Measurements from ENCODE around the gene DUSP16.
A peak's percentile ranks its signal among the peaks of the same experiment; 100 is the strongest.

The DUSP16 gene

GRCh38 chr12:12562585-12563261 is at the start of gene DUSP16:
DUSP16 (minus strand) TSS chr12:12562863; CDS start chr12:12521098, 41,765 bp downstream.
- H3K4me1 ChIP-seq (ENCODE audit: control insufficient read depth, insufficient read depth, low read length): peaks cover 25% of the 10 kb centered on the region
- H3K36me3 ChIP-seq (ENCODE audit: control insufficient read depth, insufficient read depth, low read length): no peaks in the 10 kb centered on the region
- H3K27ac ChIP-seq (ENCODE audit: low read depth, low read length): peak within 1 kb of the TSS; percentile 87
- H3K9me3 ChIP-seq (ENCODE audit: control insufficient read depth, insufficient read depth, low read depth, low read length): peaks cover 12% of the 10 kb centered on the region
- H3K4me3 ChIP-seq (ENCODE audit: low read depth, low read length): peak within 1 kb of the TSS; percentile 81
- H3K27me3 ChIP-seq (ENCODE audit: control insufficient read depth, insufficient read depth, low read length): no peaks in the 10 kb centered on the region
- peak within 1 kb of the TSS; percentile 86 for H3K9ac ChIP-seq (ENCODE audit: low read length)

GRCh38 chr12:12612358-12612757 is 49.7 kb upstream of the DUSP16 start:
- H3K4me1 ChIP-seq (ENCODE audit: control insufficient read depth, insufficient read depth, low read length): peaks cover 5% of the 10 kb centered on the region
- no peaks in the 10 kb centered on the region for H3K9me3 ChIP-seq (ENCODE audit: control insufficient read depth, insufficient read depth, low read depth, low read length)
- peak overlapping the region; percentile 86 for H3K4me3 ChIP-seq (ENCODE audit: low read depth, low read length)
- no peaks in the 10 kb centered on the region for H3K27me3 ChIP-seq (ENCODE audit: control insufficient read depth, insufficient read depth, low read length)
- 0 out of 2 replicates have a peak, but pooled peaks cover 2% of the 10 kb centered on the region for H3K36me3 ChIP-seq (ENCODE audit: control insufficient read depth, insufficient read depth, low read length)
- H3K27ac ChIP-seq (ENCODE audit: low read depth, low read length): no peak overlapping the region
- peak overlapping the region; percentile 34 for H3K9ac ChIP-seq (ENCODE audit: low read length)

- Histone ChIP-seq H3K36me3 (ENCODE audit: control insufficient read depth, insufficient read depth, low read length) (0 out of 2 replicates have a peak, but pooled peaks cover 2% of the 10 kb centered on the region), H3K4me1 (ENCODE audit: control insufficient read depth, insufficient read depth, low read length) (peaks cover 11% of the 10 kb centered on the region), H3K4me3 (ENCODE audit: low read depth, low read length) (peak within 1 kb of the TSS; percentile 86), H3K9ac (ENCODE audit: low read length) (peak within 1 kb of the TSS; percentile 34), H3K27me3 (ENCODE audit: control insufficient read depth, insufficient read depth, low read length) (no peaks in the 10 kb centered on the region), H3K9me3 (ENCODE audit: control insufficient read depth, insufficient read depth, low read depth, low read length) (no peaks in the 10 kb centered on the region), H3K27ac (ENCODE audit: low read depth, low read length) (peak within 1 kb of the TSS; percentile 46; the same call in 1 of the 2 replicates)
Observed at GRCh38 chr12:12611512-12612306, 49.0 kb upstream of the DUSP16 start, which contains the start of gene CREBL2. CREBL2 (plus strand) TSS chr12:12611876; CDS start chr12:12612173, 297 bp downstream.

GRCh38 chr12:12610711-12611110 is 48.0 kb upstream of the DUSP16 start:
- no peak overlapping the region for H3K27ac ChIP-seq (ENCODE audit: low read depth, low read length)
- H3K27me3 ChIP-seq (ENCODE audit: control insufficient read depth, insufficient read depth, low read length): no peaks in the 10 kb centered on the region
- peak overlapping the region; percentile 86; the same call in 1 of the 2 replicates for H3K4me3 ChIP-seq (ENCODE audit: low read depth, low read length)
- 0 out of 2 replicates have a peak, but pooled peaks cover 2% of the 10 kb centered on the region for H3K36me3 ChIP-seq (ENCODE audit: control insufficient read depth, insufficient read depth, low read length)
- H3K9me3 ChIP-seq (ENCODE audit: control insufficient read depth, insufficient read depth, low read depth, low read length): no peaks in the 10 kb centered on the region
- H3K4me1 ChIP-seq (ENCODE audit: control insufficient read depth, insufficient read depth, low read length): peaks cover 14% of the 10 kb centered on the region
- no peak overlapping the region for H3K9ac ChIP-seq (ENCODE audit: low read length)

GRCh38 chr12:12609692-12610091 is 47.0 kb upstream of the DUSP16 start:
- H3K9ac ChIP-seq (ENCODE audit: low read length): no peak overlapping the region
- H3K9me3 ChIP-seq (ENCODE audit: control insufficient read depth, insufficient read depth, low read depth, low read length): no peaks in the 10 kb centered on the region
- no peaks in the 10 kb centered on the region for H3K27me3 ChIP-seq (ENCODE audit: control insufficient read depth, insufficient read depth, low read length)
- peaks cover 14% of the 10 kb centered on the region for H3K4me1 ChIP-seq (ENCODE audit: control insufficient read depth, insufficient read depth, low read length)
- H3K36me3 ChIP-seq (ENCODE audit: control insufficient read depth, insufficient read depth, low read length): no peaks in the 10 kb centered on the region
- no peak overlapping the region for H3K27ac ChIP-seq (ENCODE audit: low read depth, low read length)
- H3K4me3 ChIP-seq (ENCODE audit: low read depth, low read length): no peak overlapping the region

GRCh38 chr12:12608557-12608957 is 45.9 kb upstream of the DUSP16 start:
- no peaks in the 10 kb centered on the region for H3K36me3 ChIP-seq (ENCODE audit: control insufficient read depth, insufficient read depth, low read length)
- peaks cover 14% of the 10 kb centered on the region for H3K4me1 ChIP-seq (ENCODE audit: control insufficient read depth, insufficient read depth, low read length)
- H3K4me3 ChIP-seq (ENCODE audit: low read depth, low read length): no peak overlapping the region
- no peak overlapping the region for H3K9ac ChIP-seq (ENCODE audit: low read length)
- no peaks in the 10 kb centered on the region for H3K27me3 ChIP-seq (ENCODE audit: control insufficient read depth, insufficient read depth, low read length)
- H3K9me3 ChIP-seq (ENCODE audit: control insufficient read depth, insufficient read depth, low read depth, low read length): no peaks in the 10 kb centered on the region
- H3K27ac ChIP-seq (ENCODE audit: low read depth, low read length): no peak overlapping the region

GRCh38 chr12:12606781-12607589 is 44.3 kb upstream of the DUSP16 start:
- Histone ChIP-seq H3K36me3 (ENCODE audit: control insufficient read depth, insufficient read depth, low read length) (no peaks in the 10 kb centered on the region), H3K27me3 (ENCODE audit: control insufficient read depth, insufficient read depth, low read length) (no peaks in the 10 kb centered on the region), H3K27ac (ENCODE audit: low read depth, low read length) (no peak overlapping the region), H3K9me3 (ENCODE audit: control insufficient read depth, insufficient read depth, low read depth, low read length) (no peaks in the 10 kb centered on the region), H3K9ac (ENCODE audit: low read length) (no peak overlapping the region), H3K4me1 (ENCODE audit: control insufficient read depth, insufficient read depth, low read length) (peaks cover 11% of the 10 kb centered on the region), H3K4me3 (ENCODE audit: low read depth, low read length) (no peak overlapping the region)

GRCh38 chr12:12604740-12605139 is 42.1 kb upstream of the DUSP16 start:
- Histone ChIP-seq H3K4me1 (ENCODE audit: control insufficient read depth, insufficient read depth, low read length) (peaks cover 17% of the 10 kb centered on the region), H3K27me3 (ENCODE audit: control insufficient read depth, insufficient read depth, low read length) (no peaks in the 10 kb centered on the region), H3K9me3 (ENCODE audit: control insufficient read depth, insufficient read depth, low read depth, low read length) (no peaks in the 10 kb centered on the region), H3K9ac (ENCODE audit: low read length) (no peak overlapping the region), H3K36me3 (ENCODE audit: control insufficient read depth, insufficient read depth, low read length) (no peaks in the 10 kb centered on the region), H3K4me3 (ENCODE audit: low read depth, low read length) (no peak overlapping the region), H3K27ac (ENCODE audit: low read depth, low read length) (no peak overlapping the region)

- Histone ChIP-seq H3K9ac (ENCODE audit: low read length) (no peak overlapping the region), H3K36me3 (ENCODE audit: control insufficient read depth, insufficient read depth, low read length) (no peaks in the 10 kb centered on the region), H3K9me3 (ENCODE audit: control insufficient read depth, insufficient read depth, low read depth, low read length) (no peaks in the 10 kb centered on the region), H3K4me3 (ENCODE audit: low read depth, low read length) (no peak overlapping the region), H3K27me3 (ENCODE audit: control insufficient read depth, insufficient read depth, low read length) (no peaks in the 10 kb centered on the region), H3K4me1 (ENCODE audit: control insufficient read depth, insufficient read depth, low read length) (peaks cover 6% of the 10 kb centered on the region; the same call in 1 of the 2 replicates), H3K27ac (ENCODE audit: low read depth, low read length) (no peak overlapping the region)
Observed at GRCh38 chr12:12600659-12601058, 38.0 kb upstream of the DUSP16 start.

GRCh38 chr12:12599750-12600643 is 37.3 kb upstream of the DUSP16 start:
- H3K9ac ChIP-seq (ENCODE audit: low read length): no peak overlapping the region
- H3K4me3 ChIP-seq (ENCODE audit: low read depth, low read length): no peak overlapping the region
- H3K36me3 ChIP-seq (ENCODE audit: control insufficient read depth, insufficient read depth, low read length): no peaks in the 10 kb centered on the region
- H3K27ac ChIP-seq (ENCODE audit: low read depth, low read length): no peak overlapping the region
- no peaks in the 10 kb centered on the region for H3K27me3 ChIP-seq (ENCODE audit: control insufficient read depth, insufficient read depth, low read length)
- peaks cover 6% of the 10 kb centered on the region; the same call in 1 of the 2 replicates for H3K4me1 ChIP-seq (ENCODE audit: control insufficient read depth, insufficient read depth, low read length)
- H3K9me3 ChIP-seq (ENCODE audit: control insufficient read depth, insufficient read depth, low read depth, low read length): no peaks in the 10 kb centered on the region

Data from HUES6 (cell line).